Gastroesophageal sphincter (tissue), 3 donors: Measurements from ENCODE around the gene PAX5.

Experiments used
- EP300 ChIP-seq: sonication (generic); formaldehyde crosslinking; IDR thresholded peaks from one replicate; pipeline ENCODE4 v1.6.1; 2017; ENCODE audit warnings: antibody characterized with exemption, mild to moderate bottlenecking
- POLR2A ChIP-seq, 2 donors: fragments of 450-650 bp; IDR thresholded peaks; one replicate each; pipeline ENCODE4 v1.6.1; 2017; ENCODE audit warnings: antibody characterized with exemption in 2 of 2, mild to moderate bottlenecking in 2 of 2, moderate library complexity in 1 of 2
- POLR2AphosphoS5 ChIP-seq: sonication (generic); formaldehyde crosslinking; IDR thresholded peaks from one replicate; pipeline ENCODE4 v1.6.1; 2017; ENCODE audit warnings: antibody characterized with exemption
- TF ChIP-seq, protein P1 (sequence below), 4 experiments: fragments of 200-600 bp in 2 of 4; fragments of 450-650 bp in 2 of 4; sonication (generic) in 1 of 4; IDR thresholded peaks; one replicate each; pipeline ENCODE4 v1.5.1; 2017 to 2019; ENCODE audit warnings: antibody characterized with exemption in 4 of 4, mild to moderate bottlenecking in 2 of 4, moderate library complexity in 2 of 4

DNA sequence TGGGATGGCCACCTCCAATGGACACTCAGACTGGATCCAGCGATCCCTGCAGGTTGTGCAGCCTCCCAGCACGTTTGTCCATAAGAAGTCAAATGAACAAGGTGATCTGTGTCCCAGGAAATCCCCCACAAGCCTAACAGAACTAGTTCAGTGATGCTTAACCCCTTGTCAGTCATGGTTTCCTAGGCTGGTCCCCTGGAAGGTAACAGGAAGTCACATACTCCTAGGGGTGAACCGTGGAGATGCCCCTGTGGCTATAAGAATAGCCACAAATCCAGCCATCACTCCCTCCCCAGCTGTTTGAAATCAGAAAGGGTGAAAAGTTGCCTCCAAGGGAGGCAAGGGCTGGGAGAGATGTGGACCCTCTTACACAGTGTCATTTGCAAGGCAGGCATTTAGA lies 22.5 kb downstream of the PAX5 start:
- TF ChIP-seq POLR2AphosphoS5 (no peak), POLR2A (IDR thresholded peaks at IDR 0.05) (no peak), EP300 (no peak)
- TF ChIP-seq, protein P1, sequence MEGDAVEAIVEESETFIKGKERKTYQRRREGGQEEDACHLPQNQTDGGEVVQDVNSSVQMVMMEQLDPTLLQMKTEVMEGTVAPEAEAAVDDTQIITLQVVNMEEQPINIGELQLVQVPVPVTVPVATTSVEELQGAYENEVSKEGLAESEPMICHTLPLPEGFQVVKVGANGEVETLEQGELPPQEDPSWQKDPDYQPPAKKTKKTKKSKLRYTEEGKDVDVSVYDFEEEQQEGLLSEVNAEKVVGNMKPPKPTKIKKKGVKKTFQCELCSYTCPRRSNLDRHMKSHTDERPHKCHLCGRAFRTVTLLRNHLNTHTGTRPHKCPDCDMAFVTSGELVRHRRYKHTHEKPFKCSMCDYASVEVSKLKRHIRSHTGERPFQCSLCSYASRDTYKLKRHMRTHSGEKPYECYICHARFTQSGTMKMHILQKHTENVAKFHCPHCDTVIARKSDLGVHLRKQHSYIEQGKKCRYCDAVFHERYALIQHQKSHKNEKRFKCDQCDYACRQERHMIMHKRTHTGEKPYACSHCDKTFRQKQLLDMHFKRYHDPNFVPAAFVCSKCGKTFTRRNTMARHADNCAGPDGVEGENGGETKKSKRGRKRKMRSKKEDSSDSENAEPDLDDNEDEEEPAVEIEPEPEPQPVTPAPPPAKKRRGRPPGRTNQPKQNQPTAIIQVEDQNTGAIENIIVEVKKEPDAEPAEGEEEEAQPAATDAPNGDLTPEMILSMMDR (IDR thresholded peaks at IDR 0.05): no peak
